ENCODE data around the gene PAQR9. TPM values are rescaled to one million over a fixed set of nuclear protein-coding genes. Genes with fewer than 3 reads are reported as not detected.

Gene PAQR9
- total RNA-seq, 4 donors from 2014 or later, result not detected

DNA sequence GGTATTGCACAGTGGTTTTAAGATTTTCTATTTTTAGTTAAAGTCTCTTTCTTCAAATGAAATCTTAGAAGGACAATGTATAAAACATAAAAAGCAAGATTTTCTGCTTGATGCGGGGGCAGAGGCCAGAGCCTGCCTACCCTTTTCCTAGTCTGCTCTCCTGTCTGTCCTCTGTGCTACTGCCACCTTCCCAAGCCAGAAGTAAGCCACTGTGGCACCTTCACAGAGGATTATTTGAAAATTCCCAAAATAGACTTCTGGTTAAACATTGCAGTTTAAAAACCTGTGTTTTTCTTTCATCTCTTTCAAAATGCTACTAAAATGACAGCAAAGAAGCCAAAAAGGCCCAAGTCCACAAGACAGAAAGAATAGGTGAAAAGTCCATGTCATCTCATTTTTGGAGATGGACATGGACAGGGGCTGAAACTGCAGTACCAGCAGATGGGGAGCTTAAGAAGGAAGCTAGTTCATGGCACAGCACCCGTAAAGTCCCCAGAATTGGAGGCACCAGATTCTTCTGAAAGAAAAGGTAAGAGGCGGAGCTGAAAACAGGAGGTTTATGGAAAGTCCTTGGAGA lies 37.0 kb downstream of the PAQR9 start:
- WGBS, 2 donors, result 91 to 100% methylated on average over 3 of the region's 3 CpGs
- Histone ChIP-seq H3K36me3 (no peaks in the 10 kb centered on the region), H3K4me3 (no peak overlapping the region), H3K9me3 (no peaks in the 10 kb centered on the region), H3K27ac (no peak overlapping the region), H3K4me1 (peaks cover 0 to 3% (median 0%) of the 10 kb centered on the region in 3 donors), H3K27me3 (no peaks in the 10 kb centered on the region)
- TF ChIP-seq CTCF (IDR thresholded peaks at IDR 0.05), result no peak
- no peak for TF ChIP-seq POLR2A (IDR thresholded peaks at IDR 0.05)
- DNase-seq, result no peak
- intact Hi-C loops (cut with DNase I), result no loop called here

GRCh38 chr3:142925140-142925539 lies 38.3 kb downstream of the PAQR9 start:
- no peak for DNase-seq
- Histone ChIP-seq H3K27ac (no peak overlapping the region), H3K4me1 (peaks cover 0 to 3% (median 0%) of the 10 kb centered on the region in 3 donors), H3K36me3 (no peaks in the 10 kb centered on the region), H3K4me3 (no peak overlapping the region), H3K27me3 (no peaks in the 10 kb centered on the region), H3K9me3 (no peaks in the 10 kb centered on the region)
- TF ChIP-seq POLR2A (IDR thresholded peaks at IDR 0.05) (no peak), CTCF (IDR thresholded peaks at IDR 0.05) (no peak)
- intact Hi-C loops (cut with DNase I), result no loop called here

GRCh38 chr3:142923694-142924093 lies 39.8 kb downstream of the PAQR9 start:
- Histone ChIP-seq H3K27ac (no peak overlapping the region), H3K4me3 (no peak overlapping the region), H3K36me3 (no peaks in the 10 kb centered on the region), H3K27me3 (no peaks in the 10 kb centered on the region), H3K9me3 (no peaks in the 10 kb centered on the region), H3K4me1 (peaks cover 0 to 3% (median 0%) of the 10 kb centered on the region in 3 donors)
- DNase-seq, result no peak
- intact Hi-C loops (cut with DNase I), result no loop called here
- TF ChIP-seq POLR2A (IDR thresholded peaks at IDR 0.05), result no peak
- TF ChIP-seq CTCF (IDR thresholded peaks at IDR 0.05), result no peak

DNA sequence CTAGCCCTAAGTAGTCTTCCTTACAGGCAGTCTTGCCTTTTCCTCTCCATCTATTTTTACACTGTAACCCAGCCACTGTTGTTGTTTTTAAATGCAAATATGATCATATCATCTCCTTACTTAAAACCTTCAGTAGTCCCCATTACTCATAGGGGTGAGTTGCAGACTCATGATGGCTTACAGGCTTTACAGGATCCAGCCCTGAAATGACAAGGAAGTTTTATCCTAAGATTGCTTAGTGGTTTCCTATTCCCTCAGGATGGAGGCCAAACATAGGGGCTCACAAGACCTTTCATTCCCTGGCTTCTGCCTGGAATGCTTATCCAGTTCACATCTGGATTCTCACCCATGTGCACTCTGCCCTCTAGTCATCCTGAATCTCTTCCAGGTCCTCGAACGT lies 46.9 kb downstream of the PAQR9 start:
- intact Hi-C loops (cut with DNase I), result no loop called here
- Histone ChIP-seq H3K4me3 (no peak overlapping the region), H3K4me1 (no peaks in the 10 kb centered on the region), H3K27me3 (no peaks in the 10 kb centered on the region), H3K9me3 (no peaks in the 10 kb centered on the region), H3K36me3 (no peaks in the 10 kb centered on the region), H3K27ac (no peak overlapping the region)
- 46 to 62% methylated on average over 2 of the region's 2 CpGs for WGBS, 2 donors
- no peak for TF ChIP-seq POLR2A (IDR thresholded peaks at IDR 0.05)
- TF ChIP-seq CTCF (IDR thresholded peaks at IDR 0.05), result no peak
- no peak for DNase-seq

- Histone ChIP-seq H3K27me3 (no peaks in the 10 kb centered on the region), H3K4me1 (no peaks in the 10 kb centered on the region), H3K9me3 (no peaks in the 10 kb centered on the region), H3K36me3 (no peaks in the 10 kb centered on the region), H3K4me3 (no peak overlapping the region), H3K27ac (no peak overlapping the region)
- 61 to 65% methylated on average over 3 of the region's 3 CpGs for WGBS, 2 donors
- DNase-seq, result no peak
- intact Hi-C loops (cut with DNase I), result no loop called here
- TF ChIP-seq POLR2A (IDR thresholded peaks at IDR 0.05) (no peak), CTCF (IDR thresholded peaks at IDR 0.05) (no peak)
These were observed 47.8 kb downstream of the PAQR9 start for GRCh38 chr3:142915636-142916035.
